ENCODE data around the gene CTSD. TPM values are rescaled to one million over a fixed set of nuclear protein-coding genes. Genes with fewer than 3 reads are reported as not detected.

CTSD gene
- total and polyA plus RNA-seq, 2 experiments from 2014 or later: 67.1 to 251 TPM

DNA sequence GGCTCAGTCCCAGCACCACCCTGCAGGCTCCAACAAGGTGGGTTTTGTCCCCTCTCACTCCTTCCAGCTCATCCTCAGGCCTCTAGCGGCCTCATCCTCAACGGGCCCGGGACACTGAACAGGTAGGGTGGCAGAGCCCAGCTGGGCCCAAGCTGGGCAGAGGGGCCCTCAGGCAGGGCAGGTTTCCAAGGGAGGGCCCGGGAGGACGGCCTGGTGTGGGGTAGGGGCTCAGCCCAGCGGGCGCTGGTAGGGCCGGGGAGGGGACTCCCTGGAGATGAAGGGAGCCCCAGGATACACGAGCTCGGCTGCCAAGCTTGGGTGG is 10.9 kb downstream of the CTSD start (continued):
- TF ChIP-seq STAT1 (IDR thresholded peaks at IDR 0.05; ENCODE audit: unreplicated experiment) (no peak), NANOG (IDR thresholded peaks at IDR 0.05; ENCODE audit: borderline replicate concordance) (no peak), EZH2 (IDR thresholded peaks at IDR 0.05; ENCODE audit: low read depth, unreplicated experiment) (no peak), CREB1 (CRISPR knock-in tag; IDR thresholded peaks at IDR 0.05; ENCODE audit: low read depth) (no peak)
- TF ChIP-seq, protein P1, sequence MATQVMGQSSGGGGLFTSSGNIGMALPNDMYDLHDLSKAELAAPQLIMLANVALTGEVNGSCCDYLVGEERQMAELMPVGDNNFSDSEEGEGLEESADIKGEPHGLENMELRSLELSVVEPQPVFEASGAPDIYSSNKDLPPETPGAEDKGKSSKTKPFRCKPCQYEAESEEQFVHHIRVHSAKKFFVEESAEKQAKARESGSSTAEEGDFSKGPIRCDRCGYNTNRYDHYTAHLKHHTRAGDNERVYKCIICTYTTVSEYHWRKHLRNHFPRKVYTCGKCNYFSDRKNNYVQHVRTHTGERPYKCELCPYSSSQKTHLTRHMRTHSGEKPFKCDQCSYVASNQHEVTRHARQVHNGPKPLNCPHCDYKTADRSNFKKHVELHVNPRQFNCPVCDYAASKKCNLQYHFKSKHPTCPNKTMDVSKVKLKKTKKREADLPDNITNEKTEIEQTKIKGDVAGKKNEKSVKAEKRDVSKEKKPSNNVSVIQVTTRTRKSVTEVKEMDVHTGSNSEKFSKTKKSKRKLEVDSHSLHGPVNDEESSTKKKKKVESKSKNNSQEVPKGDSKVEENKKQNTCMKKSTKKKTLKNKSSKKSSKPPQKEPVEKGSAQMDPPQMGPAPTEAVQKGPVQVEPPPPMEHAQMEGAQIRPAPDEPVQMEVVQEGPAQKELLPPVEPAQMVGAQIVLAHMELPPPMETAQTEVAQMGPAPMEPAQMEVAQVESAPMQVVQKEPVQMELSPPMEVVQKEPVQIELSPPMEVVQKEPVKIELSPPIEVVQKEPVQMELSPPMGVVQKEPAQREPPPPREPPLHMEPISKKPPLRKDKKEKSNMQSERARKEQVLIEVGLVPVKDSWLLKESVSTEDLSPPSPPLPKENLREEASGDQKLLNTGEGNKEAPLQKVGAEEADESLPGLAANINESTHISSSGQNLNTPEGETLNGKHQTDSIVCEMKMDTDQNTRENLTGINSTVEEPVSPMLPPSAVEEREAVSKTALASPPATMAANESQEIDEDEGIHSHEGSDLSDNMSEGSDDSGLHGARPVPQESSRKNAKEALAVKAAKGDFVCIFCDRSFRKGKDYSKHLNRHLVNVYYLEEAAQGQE (IDR thresholded peaks at IDR 0.05; ENCODE audit: unreplicated experiment): no peak
- TF ChIP-seq, protein P2, sequence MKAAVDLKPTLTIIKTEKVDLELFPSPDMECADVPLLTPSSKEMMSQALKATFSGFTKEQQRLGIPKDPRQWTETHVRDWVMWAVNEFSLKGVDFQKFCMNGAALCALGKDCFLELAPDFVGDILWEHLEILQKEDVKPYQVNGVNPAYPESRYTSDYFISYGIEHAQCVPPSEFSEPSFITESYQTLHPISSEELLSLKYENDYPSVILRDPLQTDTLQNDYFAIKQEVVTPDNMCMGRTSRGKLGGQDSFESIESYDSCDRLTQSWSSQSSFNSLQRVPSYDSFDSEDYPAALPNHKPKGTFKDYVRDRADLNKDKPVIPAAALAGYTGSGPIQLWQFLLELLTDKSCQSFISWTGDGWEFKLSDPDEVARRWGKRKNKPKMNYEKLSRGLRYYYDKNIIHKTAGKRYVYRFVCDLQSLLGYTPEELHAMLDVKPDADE (IDR thresholded peaks at IDR 0.05): no peak

DNA sequence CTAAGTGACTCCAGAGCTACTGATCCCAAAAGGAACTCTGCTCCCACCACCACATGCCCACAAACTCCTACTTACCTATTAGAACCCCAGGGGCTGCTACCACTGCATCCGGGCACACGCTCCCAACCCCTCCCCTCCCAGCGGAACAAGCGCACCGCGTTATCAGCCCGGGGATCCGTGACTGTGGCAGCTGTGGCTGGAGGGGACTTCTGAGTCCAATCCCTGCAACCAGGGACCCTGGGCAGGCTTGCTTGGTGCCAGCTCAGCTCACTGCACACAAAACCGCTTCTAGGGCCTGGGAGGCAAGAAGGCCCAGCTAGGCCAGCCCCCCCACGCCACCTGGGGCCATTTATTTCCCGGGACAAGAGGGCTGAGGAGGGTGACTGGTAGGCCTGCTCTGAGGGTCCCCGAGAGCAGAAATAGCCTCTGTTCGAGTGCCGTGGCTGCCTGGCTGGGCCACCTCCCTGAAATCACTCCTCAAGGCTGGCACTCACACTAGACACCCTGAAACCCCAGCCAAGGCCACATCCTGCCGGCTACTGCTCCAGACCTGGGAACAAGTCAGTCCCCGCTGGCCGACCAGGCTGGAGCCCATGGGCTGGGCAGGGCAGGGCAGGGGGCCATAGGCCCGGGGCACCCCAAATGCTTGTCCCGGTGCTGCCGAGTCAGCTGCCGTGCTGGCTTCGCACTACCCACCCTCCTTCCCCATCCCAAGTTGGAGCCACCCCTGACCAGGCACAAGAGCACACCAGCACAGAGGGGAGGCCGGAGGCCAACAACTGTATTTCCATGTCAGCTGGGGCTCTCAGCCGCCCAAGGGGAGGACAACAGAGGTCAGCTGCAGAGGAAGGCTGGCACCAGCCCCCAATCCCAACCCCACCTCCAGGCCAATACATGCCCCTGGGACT is 11.5 kb downstream of the CTSD start:
- Histone ChIP-seq H3K27me3 (ENCODE audit: insufficient read depth) (peaks cover 34% of the 10 kb centered on the region), H4K20me1 (replicated peaks; ENCODE audit: insufficient read depth) (no peaks in the 10 kb centered on the region), H2AFZ (no peak overlapping the region), H3F3A (replicated peaks; ENCODE audit: low read depth) (no peaks in the 10 kb centered on the region), H3K4me1 (ENCODE audit: insufficient read depth) (no peaks in the 10 kb centered on the region; the same call in 1 of the 2 replicates), H3K36me3 (ENCODE audit: insufficient read depth) (no peaks in the 10 kb centered on the region), H3K4me2 (no peak overlapping the region), H3K4me3 (no peak overlapping the region), H3K79me2 (replicated peaks; ENCODE audit: insufficient read depth) (no peaks in the 10 kb centered on the region), H3K9me2 (ENCODE audit: insufficient read depth) (no peaks in the 10 kb centered on the region), H3K27ac (ENCODE audit: low read depth) (no peak overlapping the region)
- no peak overlapping the region for H3K27ac Mint-ChIP-seq
- H3K36me3 Mint-ChIP-seq (ENCODE audit: low read depth): peaks cover 12% of the 10 kb centered on the region; the same call in 2 of the 3 replicates
- peaks cover 16% of the 10 kb centered on the region; the same call in 2 of the 3 replicates for H3K4me1 Mint-ChIP-seq
- no peak for ATAC-seq
- no peak for DNase-seq (ENCODE audit: low spot score)
- no peak overlapping the region for H3K4me3 Mint-ChIP-seq
- H3K27me3 Mint-ChIP-seq (ENCODE audit: insufficient read depth, low read depth, poor library complexity): peaks cover 34% of the 10 kb centered on the region
- H3K9me3 Mint-ChIP-seq: no peaks in the 10 kb centered on the region; the same call in 2 of the 3 replicates
- TF ChIP-seq, protein P1 (IDR thresholded peaks at IDR 0.05; ENCODE audit: unreplicated experiment): no peak
- TF ChIP-seq, protein P3, sequence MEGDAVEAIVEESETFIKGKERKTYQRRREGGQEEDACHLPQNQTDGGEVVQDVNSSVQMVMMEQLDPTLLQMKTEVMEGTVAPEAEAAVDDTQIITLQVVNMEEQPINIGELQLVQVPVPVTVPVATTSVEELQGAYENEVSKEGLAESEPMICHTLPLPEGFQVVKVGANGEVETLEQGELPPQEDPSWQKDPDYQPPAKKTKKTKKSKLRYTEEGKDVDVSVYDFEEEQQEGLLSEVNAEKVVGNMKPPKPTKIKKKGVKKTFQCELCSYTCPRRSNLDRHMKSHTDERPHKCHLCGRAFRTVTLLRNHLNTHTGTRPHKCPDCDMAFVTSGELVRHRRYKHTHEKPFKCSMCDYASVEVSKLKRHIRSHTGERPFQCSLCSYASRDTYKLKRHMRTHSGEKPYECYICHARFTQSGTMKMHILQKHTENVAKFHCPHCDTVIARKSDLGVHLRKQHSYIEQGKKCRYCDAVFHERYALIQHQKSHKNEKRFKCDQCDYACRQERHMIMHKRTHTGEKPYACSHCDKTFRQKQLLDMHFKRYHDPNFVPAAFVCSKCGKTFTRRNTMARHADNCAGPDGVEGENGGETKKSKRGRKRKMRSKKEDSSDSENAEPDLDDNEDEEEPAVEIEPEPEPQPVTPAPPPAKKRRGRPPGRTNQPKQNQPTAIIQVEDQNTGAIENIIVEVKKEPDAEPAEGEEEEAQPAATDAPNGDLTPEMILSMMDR (conservative IDR thresholded peaks at IDR 0.05; ENCODE audit: low read depth in 2 of 2): no peak
- no peak for TF ChIP-seq ZNF114 (CRISPR knock-in tag; IDR thresholded peaks at IDR 0.05)

Data from GM23338 (cell line).